WI38 (cell line): ENCODE data around the gene UMAD1.

Experiments
- H3K4me3 ChIP-seq: 2 replicates; pipeline ENCODE4 v1.5.1; 2011; ENCODE audit warnings: low read depth, mild to moderate bottlenecking, control low read depth, low read length
- TF ChIP-seq, protein P1 (sequence below): IDR thresholded peaks from 2 replicates; pipeline ENCODE4 v1.5.1; 2012; ENCODE audit warnings: low read depth, mild to moderate bottlenecking, control low read depth, low read length

The UMAD1 gene

GRCh38 chr7:7707246-7707645 is 66.7 kb downstream of the UMAD1 start:
- no peak overlapping the region for H3K4me3 ChIP-seq
- TF ChIP-seq, protein P1, sequence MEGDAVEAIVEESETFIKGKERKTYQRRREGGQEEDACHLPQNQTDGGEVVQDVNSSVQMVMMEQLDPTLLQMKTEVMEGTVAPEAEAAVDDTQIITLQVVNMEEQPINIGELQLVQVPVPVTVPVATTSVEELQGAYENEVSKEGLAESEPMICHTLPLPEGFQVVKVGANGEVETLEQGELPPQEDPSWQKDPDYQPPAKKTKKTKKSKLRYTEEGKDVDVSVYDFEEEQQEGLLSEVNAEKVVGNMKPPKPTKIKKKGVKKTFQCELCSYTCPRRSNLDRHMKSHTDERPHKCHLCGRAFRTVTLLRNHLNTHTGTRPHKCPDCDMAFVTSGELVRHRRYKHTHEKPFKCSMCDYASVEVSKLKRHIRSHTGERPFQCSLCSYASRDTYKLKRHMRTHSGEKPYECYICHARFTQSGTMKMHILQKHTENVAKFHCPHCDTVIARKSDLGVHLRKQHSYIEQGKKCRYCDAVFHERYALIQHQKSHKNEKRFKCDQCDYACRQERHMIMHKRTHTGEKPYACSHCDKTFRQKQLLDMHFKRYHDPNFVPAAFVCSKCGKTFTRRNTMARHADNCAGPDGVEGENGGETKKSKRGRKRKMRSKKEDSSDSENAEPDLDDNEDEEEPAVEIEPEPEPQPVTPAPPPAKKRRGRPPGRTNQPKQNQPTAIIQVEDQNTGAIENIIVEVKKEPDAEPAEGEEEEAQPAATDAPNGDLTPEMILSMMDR, result no peak

DNA sequence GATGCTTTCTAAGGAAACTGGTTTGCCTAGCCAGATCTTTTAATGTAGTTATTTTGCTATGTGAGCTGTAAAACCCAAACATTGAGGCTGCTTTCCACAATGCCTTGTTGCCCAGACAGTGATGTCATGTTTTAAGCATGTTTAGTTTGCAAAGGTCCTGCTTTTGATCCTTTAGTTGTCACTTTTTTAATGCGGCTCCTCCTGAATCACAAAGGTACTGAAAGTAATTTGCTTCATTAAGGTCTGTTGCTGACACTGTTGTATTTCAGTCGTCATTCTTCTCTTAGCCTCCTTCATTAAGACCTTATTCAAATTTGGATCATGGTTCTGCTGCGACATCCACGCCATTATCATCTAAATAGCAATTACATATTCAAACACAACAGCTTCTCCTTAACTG is 67.3 kb downstream of the UMAD1 start:
- TF ChIP-seq, protein P1, result no peak
- no peak overlapping the region for H3K4me3 ChIP-seq

DNA sequence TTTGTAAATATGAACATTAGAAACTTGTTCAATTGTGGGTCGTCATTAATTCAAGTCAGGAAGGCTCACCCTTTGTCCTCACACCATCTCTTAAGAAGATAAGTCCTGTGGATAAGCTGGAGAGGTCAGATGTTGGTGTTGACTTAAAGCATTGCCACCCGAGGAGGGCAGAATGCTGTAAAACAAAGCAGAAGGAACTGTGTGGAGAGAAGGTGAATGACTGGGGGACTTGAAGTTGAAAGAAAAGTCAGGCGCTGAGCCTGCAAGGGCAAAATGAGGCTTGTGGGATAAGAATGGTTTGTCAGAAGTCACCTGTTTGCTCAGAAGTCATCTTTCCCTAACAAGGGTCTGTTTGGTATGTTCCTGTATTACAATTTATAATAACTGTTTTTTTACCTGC is 68.7 kb downstream of the UMAD1 start:
- H3K4me3 ChIP-seq, result no peak overlapping the region
- TF ChIP-seq, protein P1, result no peak

DNA sequence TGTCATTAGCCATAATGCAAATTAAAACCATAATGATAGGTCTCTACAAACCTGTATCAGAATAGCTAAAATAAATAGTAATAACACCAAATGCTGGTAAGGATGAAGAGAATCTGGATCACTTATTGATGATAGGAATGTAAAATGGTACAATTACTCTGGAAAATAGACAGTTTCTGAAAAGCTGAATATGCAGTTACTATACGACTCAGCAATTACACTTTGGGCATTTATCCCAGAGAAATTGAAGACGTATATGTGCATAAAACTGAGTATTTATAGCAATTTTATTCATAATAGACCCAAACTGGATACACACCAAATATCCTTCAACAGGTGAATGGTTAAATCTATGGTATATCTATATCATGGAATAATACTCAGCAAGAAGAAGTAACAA is 69.9 kb downstream of the UMAD1 start:
- TF ChIP-seq, protein P1, result no peak
- H3K4me3 ChIP-seq, result no peak overlapping the region

GRCh38 chr7:7713730-7714129 is 73.2 kb downstream of the UMAD1 start:
- no peak overlapping the region for H3K4me3 ChIP-seq
- TF ChIP-seq, protein P1, result no peak

- TF ChIP-seq, protein P1, result no peak
- H3K4me3 ChIP-seq, result no peak within 1 kb of the TSS
Measured at GRCh38 chr7:7718492-7718891, 77.9 kb downstream of the UMAD1 start, which contains the start of gene RPA3. RPA3 (minus strand) TSS chr7:7718607; CDS start chr7:7640418, 78,189 bp downstream.

DNA sequence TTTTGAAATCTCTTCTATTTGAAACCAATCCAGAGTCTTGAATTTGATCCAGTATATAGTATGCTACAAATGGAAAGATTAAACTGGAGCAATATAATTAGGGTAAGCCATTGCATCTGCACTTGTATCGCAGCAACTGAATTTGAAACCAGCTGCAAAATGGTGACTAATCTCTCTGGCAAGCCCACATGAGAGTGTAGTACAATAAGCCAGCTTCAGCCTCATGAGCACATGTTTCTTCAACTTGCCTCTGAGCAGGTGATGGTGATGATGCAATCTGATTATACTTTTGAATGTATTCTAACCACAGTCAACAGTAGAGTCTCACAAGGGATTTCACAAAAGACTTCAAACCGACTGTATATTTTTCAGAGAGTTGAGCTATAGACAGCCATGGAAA is 78.7 kb downstream of the UMAD1 start:
- TF ChIP-seq, protein P1, result no peak
- H3K4me3 ChIP-seq, result no peak overlapping the region
